H1 (cell line): Measurements from ENCODE around the gene LENG1. TPM values are rescaled to one million over a fixed set of nuclear protein-coding genes. Genes with fewer than 3 reads are reported as not detected.

ENCODE experiments used
- CBX8 ChIP-seq: fragments of 300-800, 300-1000 bp; sonication (generic); IDR thresholded peaks from 2 replicates; pipeline ENCODE4 v1.7.1; 2016; ENCODE audit warnings: low read depth, low read length, borderline replicate concordance
- CEBPB ChIP-seq: IDR thresholded peaks from 2 replicates; pipeline ENCODE4 v1.6.1; 2012; ENCODE audit warnings: low read depth, low read length
- CREB1 ChIP-seq: IDR thresholded peaks from 2 replicates; pipeline ENCODE4 v1.6.1; 2012; ENCODE audit warnings: inconsistent platforms
- E2F6 ChIP-seq: IDR thresholded peaks from 2 replicates; pipeline ENCODE4 v1.6.1; 2012; ENCODE audit warnings: inconsistent platforms
- EGR1 ChIP-seq: IDR thresholded peaks from 2 replicates; pipeline ENCODE4 v1.6.1; 2011; ENCODE audit warnings: low read depth, low read length, borderline replicate concordance
- EP300 ChIP-seq, 2 experiments: IDR thresholded peaks; 1 replicate in 1 of 2; 2 replicates in 1 of 2; pipeline ENCODE4 v1.6.1; 2011 to 2012; ENCODE audit warnings: low read depth in 2 of 2, low read length in 2 of 2, mild to moderate bottlenecking in 2 of 2, borderline replicate concordance in 1 of 2, inconsistent platforms in 1 of 2, moderate library complexity in 1 of 2
- JUND ChIP-seq: IDR thresholded peaks from 2 replicates; pipeline ENCODE4 v1.6.1; 2011; ENCODE audit warnings: mild to moderate bottlenecking, improper control_type of control experiment, low read length
- KDM5A ChIP-seq: fragments of 200-600 bp; IDR thresholded peaks from 2 replicates; pipeline ENCODE4 v1.7.1; 2012; ENCODE audit warnings: mild to moderate bottlenecking, low read length, inconsistent platforms, mixed read lengths
- NRF1 ChIP-seq: IDR thresholded peaks from 2 replicates; pipeline ENCODE4 v1.6.1; 2011; ENCODE audit warnings: mild to moderate bottlenecking, low read depth, low read length, improper control_type of control experiment
- RNF2 ChIP-seq: fragments of 200-900, 300-1000 bp; sonication (generic); IDR thresholded peaks from 2 replicates; pipeline ENCODE4 v1.7.1; 2016; ENCODE audit warnings: borderline replicate concordance, low read depth, mild to moderate bottlenecking, antibody characterized with exemption, low read length; ENCODE audit not compliant: poor library complexity, severe bottlenecking; ENCODE audit errors: missing control alignments
- SIX5 ChIP-seq: IDR thresholded peaks from 2 replicates; pipeline ENCODE4 v1.6.1; 2011; ENCODE audit warnings: mild to moderate bottlenecking, low read depth, low read length
- YY1 ChIP-seq: IDR thresholded peaks from 2 replicates; pipeline ENCODE4 v1.6.1; 2011; ENCODE audit warnings: low read depth, mild to moderate bottlenecking, low read length
- ZNF274 ChIP-seq: IDR thresholded peaks from 2 replicates; pipeline ENCODE4 v1.7.0; 2012; ENCODE audit warnings: low read length, borderline replicate concordance; ENCODE audit errors: extremely low read depth
- polyA plus RNA-seq, 7 experiments: library from polyadenylated mRNA; depleted of rRNA in 3 of 7; stranded (reverse) in 5 of 7; unstranded in 2 of 7; fragments of >200 nt in 5 of 7; fragments of 200-250 nt in 2 of 7; gene quantifications; 1 replicate in 5 of 7; 2 replicates in 1 of 7; 4 replicates in 1 of 7; pipeline versions ENCODE4 v1.2.1 to v1.2.3, GENCODE V29; 2011 to 2013; ENCODE audit warnings: missing spikeins in 2 of 7, mixed read lengths in 2 of 7
- total RNA-seq: library from RNA; stranded (reverse); fragmentation: NEBNext Ultra II Directional; extraction: Animal tissue kit (Norgen Biotek cat#: 25700); gene quantifications from 2 replicates; pipeline ENCODE4 v1.2.1, GENCODE V29; 2021

The LENG1 gene
- total and polyA plus RNA-seq, 2 of the 8 experiments (the other 6 are each of a cell fraction or from before 2014, with no cell fraction given): 1.2 to 4.4 TPM

- peak; percentile 40 for TF ChIP-seq KDM5A
- TF ChIP-seq EGR1: peak; percentile 89
- TF ChIP-seq E2F6: peak; percentile 83
- TF ChIP-seq CREB1: peak; percentile 71
- TF ChIP-seq RNF2: no peak
- TF ChIP-seq JUND: no peak
- TF ChIP-seq CEBPB: no peak
- peak; percentile 74 for TF ChIP-seq YY1
- TF ChIP-seq EP300 (IDR thresholded peaks at IDR 0.05; ENCODE audit: borderline replicate concordance in 1 of 2, low read depth in 2 of 2, low read length in 2 of 2): no peak; a peak in 1 of 3 replicates
- TF ChIP-seq NRF1: peak; percentile 62
- TF ChIP-seq SIX5: no peak
- TF ChIP-seq ZNF274: no peak
- TF ChIP-seq CBX8: no peak
Measured at GRCh38 chr19:54159352-54160181, at the start of gene LENG1 (continued).
